Transverse colon (tissue), 4 donors: Measurements from ENCODE around the gene KCNG3. TPM values are rescaled to one million over a fixed set of nuclear protein-coding genes. Genes with fewer than 3 reads are reported as not detected.
A peak's percentile ranks its signal among the peaks of the same experiment; 100 is the strongest.

Experiments
- DNase-seq: peaks from one replicate; pipeline ENCODE4 v3.0.0-alpha.2; 2019
- H3K27ac ChIP-seq, 4 donors: fragments of 200-600 bp; sonication (generic); 2 replicates each; pipeline ENCODE4 v1.5.1; 2016 to 2018; ENCODE audit warnings: inconsistent platforms in 4 of 4
- H3K27me3 ChIP-seq: fragments of 200-600 bp; sonication (generic); 2 replicates; pipeline ENCODE4 v1.5.1; 2017; ENCODE audit warnings: inconsistent platforms
- H3K36me3 ChIP-seq, 4 donors: fragments of 200-600 bp; sonication (generic); 2 replicates each; pipeline ENCODE4 v1.5.1; 2017 to 2019; ENCODE audit warnings: inconsistent platforms in 4 of 4
- H3K4me1 ChIP-seq, 4 donors: fragments of 200-600 bp; sonication (generic); 2 replicates each; pipeline ENCODE4 v1.5.1; 2017 to 2020; ENCODE audit warnings: inconsistent platforms in 4 of 4
- H3K4me3 ChIP-seq, 4 donors: fragments of 200-600 bp; sonication (generic); 1 replicate in 1 of 4; 2 replicates in 3 of 4; pipeline versions ENCODE4 v1.5.1 to v1.6.1; 2017 to 2019; ENCODE audit warnings: inconsistent platforms in 4 of 4
- H3K9me3 ChIP-seq, 2 donors: fragments of 200-600 bp; sonication (generic); 2 replicates each; pipeline ENCODE4 v1.5.1; 2017 to 2019; ENCODE audit warnings: inconsistent platforms in 2 of 2
- CTCF ChIP-seq, 5 experiments: fragments of 200-600 bp in 3 of 5; fragments of 450-650 bp in 2 of 5; sonication (generic) in 3 of 5; IDR thresholded peaks; 1 replicate in 2 of 5; 2 replicates in 3 of 5; pipeline ENCODE4 v1.5.1; 2016 to 2017; ENCODE audit warnings: antibody characterized with exemption in 5 of 5, inconsistent platforms in 3 of 5, mild to moderate bottlenecking in 2 of 5, moderate library complexity in 1 of 5
- EP300 ChIP-seq: sonication (generic); formaldehyde crosslinking; IDR thresholded peaks from one replicate; pipeline ENCODE4 v1.6.1; 2017; ENCODE audit warnings: antibody characterized with exemption, low read depth
- POLR2A ChIP-seq: fragments of 450-650 bp; IDR thresholded peaks from one replicate; pipeline ENCODE4 v1.6.1; 2016; ENCODE audit warnings: antibody characterized with exemption, mild to moderate bottlenecking, moderate library complexity
- POLR2AphosphoS5 ChIP-seq, 3 donors: sonication (generic); formaldehyde crosslinking; IDR thresholded peaks; one replicate each; pipeline ENCODE4 v1.6.1; 2016; ENCODE audit warnings: antibody characterized with exemption in 3 of 3
- WGBS, 2 donors: methylation state at CpG; one replicate each; pipeline ENCODE4 v1.1.5; 2018; ENCODE audit warnings: low coverage in 1 of 2; 5-methylcytosine and 5-hydroxymethylcytosine counted together
- in situ Hi-C, 4 donors: fragments of 200-750 bp; cut with MboI; loops; one replicate each; pipeline versions ENCODE4 v1.15.0 to v1.15.1; 2017; ENCODE audit warnings: low sequenced_read_pairs in 3 of 4, low pct_ligation_motif_present in 1 of 4, low pct_unique_long_range_greater_than_20kb in 1 of 4
- intact Hi-C: fragments of 100-400 bp; cut with DNase I; formaldehyde crosslinking; loops from one replicate; pipeline ENCODE4 v1.15.1; 2023; ENCODE audit warnings: low total_unique reads
- total RNA-seq, 4 donors: library from RNA; depleted of rRNA; stranded (reverse); fragments of >200 nt; gene quantifications; one replicate each; pipeline ENCODE4 v1.1.0, GENCODE V29; 2016

The KCNG3 gene
- total RNA-seq, 4 donors from 2014 or later: 11.3 to 25.4 (median 18.5) TPM

- in situ Hi-C loops: no loop called here
- DNase-seq: no peak
- WGBS, 2 donors: 93% methylated on average over 3 of the region's 3 CpGs; no CpG with 5 or more reads in 1 of the 2 donors
- no peaks in the 10 kb centered on the region for H3K9me3 ChIP-seq
- intact Hi-C loops: no loop called here
- H3K36me3 ChIP-seq: no peaks in the 10 kb centered on the region
- peaks cover 0 to 14% (median 6%) of the 10 kb centered on the region in 4 donors for H3K4me1 ChIP-seq
- TF ChIP-seq POLR2A (no peak), CTCF (IDR thresholded peaks at IDR 0.05) (no peak), EP300 (no peak), POLR2AphosphoS5 (IDR thresholded peaks at IDR 0.05) (no peak)
- H3K27me3 ChIP-seq: peaks cover 11% of the 10 kb centered on the region
- H3K27ac ChIP-seq: no peak overlapping the region
- H3K4me3 ChIP-seq: no peak overlapping the region
Measured at GRCh38 chr2:42498497-42498896, 4.7 kb upstream of the KCNG3 start.

- no peak overlapping the region for H3K27ac ChIP-seq
- peaks cover 0 to 20% (median 13%) of the 10 kb centered on the region in 4 donors for H3K4me1 ChIP-seq
- intact Hi-C loops: no loop called here
- no peaks in the 10 kb centered on the region for H3K9me3 ChIP-seq
- in situ Hi-C loops: no loop called here
- peaks cover 31% of the 10 kb centered on the region for H3K27me3 ChIP-seq
- no peak for TF ChIP-seq CTCF (IDR thresholded peaks at IDR 0.05)
- no peak for TF ChIP-seq EP300
- TF ChIP-seq POLR2A: no peak
- TF ChIP-seq POLR2AphosphoS5 (IDR thresholded peaks at IDR 0.05): no peak
- 41 to 53% methylated on average over 3 to 6 of the region's 6 CpGs for WGBS, 2 donors
- H3K36me3 ChIP-seq: no peaks in the 10 kb centered on the region
- H3K4me3 ChIP-seq: no peak overlapping the region
- DNase-seq: no peak
Measured at GRCh38 chr2:42495611-42496010, 1.8 kb upstream of the KCNG3 start.

GRCh38 chr2:42495234-42495581 lies 1.4 kb upstream of the KCNG3 start:
- in situ Hi-C loops (no loop called here), intact Hi-C loops (no loop called here)
- 0% methylated on average over 1 of the region's 1 CpG for WGBS, 2 donors
- DNase-seq: no peak
- TF ChIP-seq CTCF (IDR thresholded peaks at IDR 0.05) (peak in 1 of 5 experiments; percentile 19), POLR2A (no peak), POLR2AphosphoS5 (IDR thresholded peaks at IDR 0.05) (no peak), EP300 (no peak)
- Histone ChIP-seq H3K4me3 (peak overlapping the region in 1 of 4 donors; percentile 60), H3K36me3 (no peaks in the 10 kb centered on the region), H3K9me3 (no peaks in the 10 kb centered on the region), H3K4me1 (peaks cover 0 to 20% (median 13%) of the 10 kb centered on the region in 4 donors), H3K27me3 (peaks cover 31% of the 10 kb centered on the region), H3K27ac (peak overlapping the region in 2 of 4 donors; percentile 82 to 84)

- in situ Hi-C loops (no loop called here), intact Hi-C loops (no loop called here)
- no peaks in the 10 kb centered on the region for H3K9me3 ChIP-seq
- 0 to 1% methylated on average over 15 to 51 of the region's 65 CpGs for WGBS, 2 donors
- peak overlapping the region; percentile 23 to 70 (median 64) for H3K4me3 ChIP-seq
- H3K36me3 ChIP-seq: no peaks in the 10 kb centered on the region
- DNase-seq: peak; percentile 87
- H3K27me3 ChIP-seq: peaks cover 31% of the 10 kb centered on the region
- H3K4me1 ChIP-seq: peaks cover 0 to 20% (median 13%) of the 10 kb centered on the region in 4 donors
- no peak for TF ChIP-seq EP300
- TF ChIP-seq POLR2A: peak; percentile 54
- peak; percentile 19 to 72 (median 39) for TF ChIP-seq POLR2AphosphoS5 (IDR thresholded peaks at IDR 0.05)
- TF ChIP-seq CTCF (IDR thresholded peaks at IDR 0.05): peak; percentile 86 to 95 (median 89)
- H3K27ac ChIP-seq: peak overlapping the region; percentile 77 to 84 (median 82)
Measured at GRCh38 chr2:42494355-42495233, 812 bp upstream of the KCNG3 start.
